Panc1 (cell line): Measurements from ENCODE around the gene SLC48A1. TPM values are rescaled to one million over a fixed set of nuclear protein-coding genes. Genes with fewer than 3 reads are reported as not detected.

ENCODE experiments used
- ATAC-seq: fragments of 200-7000 bp; cut with Tn5 transposase; 2 replicates; pipeline ENCODE4 v1.9.1; 2020; ENCODE audit warnings: mild to moderate bottlenecking, moderate library complexity
- BruUV-seq: library from RNA; stranded (reverse); fragments of 400-500 nt; replicated peaks from 2 replicates; lab custom pipeline; 2021; lab: Mats Ljungman, UMichigan
- CTCF ChIA-PET: fragments of 300-600 bp; sonication (Branson Sonifier 250); formaldehyde crosslinking; loops from one replicate; lab custom pipeline; 2022; ENCODE audit warnings: antibody characterized with exemption; lab: Charles Lee
- POLR2A ChIA-PET: fragments of 300-600 bp; sonication (Branson Sonifier 250); formaldehyde crosslinking; loops from one replicate; lab custom pipeline; 2022; ENCODE audit warnings: antibody characterized with exemption; lab: Charles Lee
- DNase-seq: peaks from one replicate; pipeline ENCODE4 v3.0.0-alpha.2; 2010; ENCODE audit warnings: low read depth, low spot score
- H3K27ac ChIP-seq: 2 replicates; pipeline ENCODE4 v1.5.1; 2011; ENCODE audit warnings: mild to moderate bottlenecking, low read length, inconsistent platforms
- H3K27me3 ChIP-seq: fragments of 200-500 bp; sonication (Bioruptor generic); 2 replicates; pipeline ENCODE4 v1.6.0; 2014; ENCODE audit warnings: low read length, inconsistent platforms; ENCODE audit not compliant: control insufficient read depth, insufficient read depth
- H3K36me3 ChIP-seq: fragments of 200-500 bp; sonication (Bioruptor generic); 2 replicates; pipeline ENCODE4 v1.5.1; 2014; ENCODE audit warnings: inconsistent platforms, mild to moderate bottlenecking, low read length, moderate library complexity; ENCODE audit not compliant: control insufficient read depth, insufficient read depth
- H3K4me1 ChIP-seq: 2 replicates; pipeline ENCODE4 v1.5.1; 2011; ENCODE audit warnings: inconsistent platforms, mild to moderate bottlenecking, low read length, moderate library complexity; ENCODE audit not compliant: control insufficient read depth, insufficient read depth
- H3K4me3 ChIP-seq, 2 experiments: 2 replicates each; pipeline ENCODE4 v1.5.1; 2011 to 2012; ENCODE audit warnings: low read depth in 2 of 2, low read length in 2 of 2, mild to moderate bottlenecking in 2 of 2, inconsistent platforms in 1 of 2, moderate library complexity in 1 of 2
- H3K9me3 ChIP-seq: fragments of 200-500 bp; sonication (Bioruptor generic); 2 replicates; pipeline ENCODE4 v1.5.1; 2014; ENCODE audit warnings: low read depth, mild to moderate bottlenecking, inconsistent platforms, low read length, moderate library complexity; ENCODE audit not compliant: control insufficient read depth, insufficient read depth
- POLR2AphosphoS5 ChIP-seq: IDR thresholded peaks from 2 replicates; pipeline ENCODE4 v1.6.1; 2012; ENCODE audit warnings: mild to moderate bottlenecking, low read depth, low read length, moderate library complexity
- SIN3A ChIP-seq: IDR thresholded peaks from 2 replicates; pipeline ENCODE4 v1.6.1; 2012; ENCODE audit warnings: low read depth, mild to moderate bottlenecking, low read length, moderate library complexity, borderline replicate concordance; ENCODE audit not compliant: insufficient read depth
- TCF7L2 ChIP-seq: IDR thresholded peaks from 2 replicates; pipeline ENCODE4 v1.6.1; 2011; ENCODE audit warnings: mild to moderate bottlenecking, low read depth, low read length, inconsistent platforms
- in situ Hi-C: cut with HindIII; loops from 2 replicates; pipeline ENCODE4 v1.10.0; 2016; ENCODE audit warnings: low sequenced_read_pairs, low pct_unique_long_range_greater_than_20kb
- intact Hi-C: fragments of 100-400 bp; cut with micrococcal nuclease; formaldehyde crosslinking; loops from one replicate; pipeline ENCODE4 v1.10.0; 2022; ENCODE audit not compliant: unreplicated experiment
- total RNA-seq: library from RNA; stranded (reverse); gene quantifications from one replicate; pipeline ENCODE4 v1.2.1, GENCODE V29; 2021; ENCODE audit not compliant: unreplicated experiment
- TF ChIP-seq, protein P1 (sequence below): fragments of 450-650 bp; IDR thresholded peaks from 2 replicates; pipeline ENCODE4 v1.5.1; 2017; ENCODE audit warnings: mild to moderate bottlenecking
- TF ChIP-seq, protein P2 (sequence below), 2 experiments: IDR thresholded peaks; 2 replicates each; pipeline ENCODE4 v1.6.1; 2011 to 2012; ENCODE audit warnings: low read depth in 2 of 2, control low read depth in 1 of 2, low read length in 1 of 2, mild to moderate bottlenecking in 1 of 2, moderate library complexity in 1 of 2; ENCODE audit not compliant: insufficient read depth in 1 of 2

Gene SLC48A1
- total RNA-seq, 1 experiment from 2014 or later, result 32.0 TPM

DNA sequence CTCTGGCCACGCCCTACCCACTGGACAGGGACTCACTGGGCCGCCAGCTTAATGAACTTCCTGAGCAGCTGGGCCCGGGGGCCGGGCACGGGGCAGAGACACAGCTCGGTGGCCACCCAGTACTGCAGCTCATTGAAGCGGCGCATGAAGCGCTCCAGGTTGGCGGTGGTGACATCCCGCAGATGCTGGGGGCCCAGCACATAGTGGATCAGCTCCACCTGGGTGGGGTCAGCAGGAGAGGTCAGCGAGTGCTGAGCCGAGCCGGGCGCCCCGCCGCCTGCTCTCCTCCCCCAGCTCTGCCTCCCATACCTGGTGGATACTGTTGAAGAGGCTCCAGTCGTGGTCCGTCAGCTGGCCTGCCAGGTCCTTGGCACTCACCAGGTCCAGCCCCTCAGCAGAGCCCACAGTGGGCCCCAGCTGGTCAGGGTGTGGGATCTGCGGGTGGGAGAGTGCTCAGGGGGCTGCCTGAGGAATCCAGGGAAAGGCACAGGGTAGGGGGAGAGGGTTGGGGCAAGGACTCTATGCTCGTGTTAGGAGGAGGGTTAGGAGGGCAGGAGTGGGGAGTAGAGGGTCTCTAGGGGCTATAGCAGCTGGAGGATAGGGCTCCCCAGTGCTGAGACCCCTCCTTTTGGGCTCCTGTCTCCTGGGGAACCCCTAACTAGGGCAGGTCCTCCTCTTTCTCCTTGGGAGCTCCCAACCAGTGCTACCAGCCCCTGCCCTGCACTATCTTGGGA, 32.3 kb upstream of the SLC48A1 start:
- ChIA-PET CTCF (interaction anchor here (0.6 to 2.5 kb wide), 7 partner anchors 18 to 558 kb away, joined by 3 to 13 read pairs (median 8); partner anchors contain the start of gene RAPGEF3), POLR2A (no interaction called here)
- intact Hi-C loops (no loop called here), in situ Hi-C loops (no loop called here)
- H3K9me3 ChIP-seq, result no peaks in the 10 kb centered on the region
- no peaks in the 10 kb centered on the region for H3K36me3 ChIP-seq
- H3K4me3 ChIP-seq, result no peak overlapping the region
- DNase-seq, result no peak
- no peak overlapping the region for H3K27ac ChIP-seq
- H3K4me1 ChIP-seq, result no peaks in the 10 kb centered on the region; the same call in 1 of the 2 replicates
- no peak for TF ChIP-seq POLR2AphosphoS5
- H3K27me3 ChIP-seq, result no peaks in the 10 kb centered on the region
- BruUV-seq, result no TSS peak
- no peak for ATAC-seq

DNA sequence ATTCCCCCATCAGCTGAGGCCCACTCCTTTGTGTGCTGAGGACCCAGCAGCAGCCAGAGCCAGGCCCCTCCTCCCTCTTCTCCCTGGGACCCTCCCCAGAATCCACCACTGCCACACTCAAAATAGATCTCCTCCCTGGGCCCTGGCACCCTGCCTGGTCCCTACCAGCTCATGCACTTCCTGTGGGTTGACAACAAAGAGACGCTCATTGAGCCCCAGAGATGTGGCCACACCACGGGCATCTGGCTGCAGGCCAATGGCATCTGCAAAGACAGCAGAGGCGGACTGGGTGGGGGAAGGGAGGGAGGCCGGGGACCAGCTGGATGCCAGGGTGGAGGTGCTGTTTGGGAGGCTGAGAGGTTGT, 31.7 kb upstream of the SLC48A1 start:
- no TSS peak for BruUV-seq
- TF ChIP-seq POLR2AphosphoS5, result no peak
- TF ChIP-seq, protein P1, sequence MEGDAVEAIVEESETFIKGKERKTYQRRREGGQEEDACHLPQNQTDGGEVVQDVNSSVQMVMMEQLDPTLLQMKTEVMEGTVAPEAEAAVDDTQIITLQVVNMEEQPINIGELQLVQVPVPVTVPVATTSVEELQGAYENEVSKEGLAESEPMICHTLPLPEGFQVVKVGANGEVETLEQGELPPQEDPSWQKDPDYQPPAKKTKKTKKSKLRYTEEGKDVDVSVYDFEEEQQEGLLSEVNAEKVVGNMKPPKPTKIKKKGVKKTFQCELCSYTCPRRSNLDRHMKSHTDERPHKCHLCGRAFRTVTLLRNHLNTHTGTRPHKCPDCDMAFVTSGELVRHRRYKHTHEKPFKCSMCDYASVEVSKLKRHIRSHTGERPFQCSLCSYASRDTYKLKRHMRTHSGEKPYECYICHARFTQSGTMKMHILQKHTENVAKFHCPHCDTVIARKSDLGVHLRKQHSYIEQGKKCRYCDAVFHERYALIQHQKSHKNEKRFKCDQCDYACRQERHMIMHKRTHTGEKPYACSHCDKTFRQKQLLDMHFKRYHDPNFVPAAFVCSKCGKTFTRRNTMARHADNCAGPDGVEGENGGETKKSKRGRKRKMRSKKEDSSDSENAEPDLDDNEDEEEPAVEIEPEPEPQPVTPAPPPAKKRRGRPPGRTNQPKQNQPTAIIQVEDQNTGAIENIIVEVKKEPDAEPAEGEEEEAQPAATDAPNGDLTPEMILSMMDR, result no peak
- TF ChIP-seq, protein P2, sequence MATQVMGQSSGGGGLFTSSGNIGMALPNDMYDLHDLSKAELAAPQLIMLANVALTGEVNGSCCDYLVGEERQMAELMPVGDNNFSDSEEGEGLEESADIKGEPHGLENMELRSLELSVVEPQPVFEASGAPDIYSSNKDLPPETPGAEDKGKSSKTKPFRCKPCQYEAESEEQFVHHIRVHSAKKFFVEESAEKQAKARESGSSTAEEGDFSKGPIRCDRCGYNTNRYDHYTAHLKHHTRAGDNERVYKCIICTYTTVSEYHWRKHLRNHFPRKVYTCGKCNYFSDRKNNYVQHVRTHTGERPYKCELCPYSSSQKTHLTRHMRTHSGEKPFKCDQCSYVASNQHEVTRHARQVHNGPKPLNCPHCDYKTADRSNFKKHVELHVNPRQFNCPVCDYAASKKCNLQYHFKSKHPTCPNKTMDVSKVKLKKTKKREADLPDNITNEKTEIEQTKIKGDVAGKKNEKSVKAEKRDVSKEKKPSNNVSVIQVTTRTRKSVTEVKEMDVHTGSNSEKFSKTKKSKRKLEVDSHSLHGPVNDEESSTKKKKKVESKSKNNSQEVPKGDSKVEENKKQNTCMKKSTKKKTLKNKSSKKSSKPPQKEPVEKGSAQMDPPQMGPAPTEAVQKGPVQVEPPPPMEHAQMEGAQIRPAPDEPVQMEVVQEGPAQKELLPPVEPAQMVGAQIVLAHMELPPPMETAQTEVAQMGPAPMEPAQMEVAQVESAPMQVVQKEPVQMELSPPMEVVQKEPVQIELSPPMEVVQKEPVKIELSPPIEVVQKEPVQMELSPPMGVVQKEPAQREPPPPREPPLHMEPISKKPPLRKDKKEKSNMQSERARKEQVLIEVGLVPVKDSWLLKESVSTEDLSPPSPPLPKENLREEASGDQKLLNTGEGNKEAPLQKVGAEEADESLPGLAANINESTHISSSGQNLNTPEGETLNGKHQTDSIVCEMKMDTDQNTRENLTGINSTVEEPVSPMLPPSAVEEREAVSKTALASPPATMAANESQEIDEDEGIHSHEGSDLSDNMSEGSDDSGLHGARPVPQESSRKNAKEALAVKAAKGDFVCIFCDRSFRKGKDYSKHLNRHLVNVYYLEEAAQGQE (IDR thresholded peaks at IDR 0.05; ENCODE audit: insufficient read depth in 1 of 2, low read depth in 2 of 2, low read length in 1 of 2), result no peak
- TF ChIP-seq SIN3A, result no peak
- no peak for TF ChIP-seq TCF7L2
- H3K4me3 ChIP-seq, result no peak overlapping the region
- no peaks in the 10 kb centered on the region for H3K36me3 ChIP-seq
- CTCF ChIA-PET, result interaction anchor here (0.5 to 2.5 kb wide), 7 partner anchors 18 to 99 kb away, joined by 3 to 13 read pairs (median 6); partner anchors contain the start of gene RAPGEF3
- H3K9me3 ChIP-seq, result no peaks in the 10 kb centered on the region
- no peaks in the 10 kb centered on the region; the same call in 1 of the 2 replicates for H3K4me1 ChIP-seq
- no peaks in the 10 kb centered on the region for H3K27me3 ChIP-seq
- intact Hi-C loops, result no loop called here
- in situ Hi-C loops, result no loop called here
- POLR2A ChIA-PET, result interaction anchor here (0.7 kb wide), 1 partner anchor 40 kb away, joined by 3 read pairs; no protein-coding TSS in a partner anchor
- ATAC-seq (no peak), DNase-seq (no peak)
- no peak overlapping the region for H3K27ac ChIP-seq
